Measurements from ENCODE around the gene OXSR1. TPM values are rescaled to one million over a fixed set of nuclear protein-coding genes. Genes with fewer than 3 reads are reported as not detected.

OXSR1 gene
- total RNA-seq, 1 donor from 2014 or later = 20.9 TPM

DNA sequence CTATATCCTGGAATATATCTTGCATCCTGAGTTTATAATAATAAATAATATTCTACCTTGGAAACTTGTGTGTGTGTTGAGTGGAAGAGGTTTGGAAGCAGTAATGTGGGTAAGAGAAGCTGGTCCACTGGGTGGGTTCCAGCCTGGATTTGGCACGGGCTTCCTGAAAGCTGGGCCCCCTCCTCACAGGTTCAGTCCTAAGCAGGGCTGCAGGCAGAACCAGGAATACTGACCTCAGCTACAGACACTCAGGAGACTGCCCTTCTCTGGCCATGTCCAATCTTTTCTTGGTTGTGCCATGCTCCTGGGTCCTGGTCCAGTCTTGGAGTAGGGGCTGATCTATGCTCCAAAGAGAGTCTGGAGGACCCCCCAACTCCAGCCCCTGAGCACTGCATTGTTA lies 22.4 kb upstream of the OXSR1 start:
- H3K36me3 ChIP-seq (ENCODE audit: control insufficient read depth in 3 of 3, insufficient read depth in 3 of 3, low read length in 3 of 3) = peaks cover 8 to 13% (median 10%) of the 10 kb centered on the region in 3 donors
- peaks cover 0 to 5% (median 0%) of the 10 kb centered on the region in 3 donors for H3K27me3 ChIP-seq (ENCODE audit: control insufficient read depth in 3 of 3, insufficient read depth in 3 of 3, low read length in 3 of 3)
- H3K9me3 ChIP-seq (ENCODE audit: control insufficient read depth in 3 of 3, low read length in 3 of 3) = peaks cover 0 to 2% (median 0%) of the 10 kb centered on the region in 3 donors

DNA sequence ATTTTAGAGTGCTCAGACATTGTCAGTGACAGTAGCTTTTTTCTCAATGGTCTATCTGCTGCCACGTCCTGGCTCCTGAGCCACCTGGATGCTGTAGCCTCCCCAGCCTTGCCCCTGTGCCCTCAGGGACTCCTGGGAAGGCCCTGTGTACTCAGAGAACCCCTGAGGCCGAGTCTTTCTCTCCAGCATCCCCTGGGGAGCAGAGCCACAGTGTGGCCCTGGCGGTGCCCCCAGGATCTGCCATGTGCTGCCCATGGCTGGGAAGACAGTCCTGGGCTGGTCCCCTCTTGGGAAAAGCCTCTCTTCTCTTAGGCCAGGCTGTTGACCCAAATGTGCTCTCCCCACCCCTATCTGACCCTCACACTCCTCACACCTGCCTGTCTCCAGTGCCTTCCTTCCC lies 21.8 kb upstream of the OXSR1 start:
- Histone ChIP-seq H3K4me1 (ENCODE audit: control insufficient read depth in 3 of 3, insufficient read depth in 3 of 3, low read length in 3 of 3) (peaks cover 8 to 14% (median 11%) of the 10 kb centered on the region in 3 donors), H3K4me3 (ENCODE audit: low read length in 3 of 3) (no peak overlapping the region), H3K27ac (ENCODE audit: low read depth, low read length) (no peak overlapping the region), H3K36me3 (ENCODE audit: control insufficient read depth in 3 of 3, insufficient read depth in 3 of 3, low read length in 3 of 3) (peaks cover 8 to 13% (median 10%) of the 10 kb centered on the region in 3 donors), H3K9ac (ENCODE audit: low read depth in 1 of 3, low read length in 3 of 3) (no peak overlapping the region), H3K9me3 (ENCODE audit: control insufficient read depth in 3 of 3, low read length in 3 of 3) (peaks cover 0 to 2% (median 0%) of the 10 kb centered on the region in 3 donors), H3K27me3 (ENCODE audit: control insufficient read depth in 3 of 3, insufficient read depth in 3 of 3, low read length in 3 of 3) (peaks cover 0 to 5% (median 0%) of the 10 kb centered on the region in 3 donors)

More for the DNA sequence above, 22.4 kb upstream of the OXSR1 start:
- Histone ChIP-seq H3K4me1 (ENCODE audit: control insufficient read depth in 3 of 3, insufficient read depth in 3 of 3, low read length in 3 of 3) (peaks cover 11 to 18% (median 13%) of the 10 kb centered on the region in 3 donors), H3K9ac (ENCODE audit: low read depth in 1 of 3, low read length in 3 of 3) (no peak overlapping the region), H3K27ac (ENCODE audit: low read depth, low read length) (no peak overlapping the region), H3K4me3 (ENCODE audit: low read length in 3 of 3) (no peak overlapping the region)

DNA sequence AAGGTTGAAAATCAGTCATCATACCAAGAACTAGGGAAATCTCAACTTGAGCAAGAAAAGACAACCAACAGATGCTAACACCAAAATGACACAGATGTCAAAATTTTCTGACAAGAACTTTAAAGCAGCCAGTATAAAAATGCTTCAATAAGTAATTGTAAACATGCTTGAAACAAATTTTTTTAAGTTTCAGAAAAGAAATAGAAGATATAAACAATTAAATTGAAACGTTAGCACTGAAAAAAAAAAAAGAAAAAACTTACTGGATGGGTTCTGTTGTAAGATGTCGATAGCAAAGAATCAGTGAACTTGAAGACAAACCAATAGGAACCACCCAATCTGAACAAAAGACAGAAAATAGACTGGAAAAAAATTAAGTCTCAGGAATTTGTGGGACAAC lies 18.8 kb upstream of the OXSR1 start:
- no peaks in the 10 kb centered on the region for H3K27me3 ChIP-seq (ENCODE audit: control insufficient read depth in 3 of 3, insufficient read depth in 3 of 3, low read length in 3 of 3)
- no peak overlapping the region for H3K9ac ChIP-seq (ENCODE audit: low read depth in 1 of 3, low read length in 3 of 3)
- H3K4me3 ChIP-seq (ENCODE audit: low read length in 3 of 3) = no peak overlapping the region
- H3K4me1 ChIP-seq (ENCODE audit: control insufficient read depth in 3 of 3, insufficient read depth in 3 of 3, low read length in 3 of 3) = no peaks in the 10 kb centered on the region
- H3K27ac ChIP-seq (ENCODE audit: low read depth, low read length) = no peak overlapping the region
- H3K36me3 ChIP-seq (ENCODE audit: control insufficient read depth in 3 of 3, insufficient read depth in 3 of 3, low read length in 3 of 3) = peaks cover 0 to 4% (median 0%) of the 10 kb centered on the region in 3 donors
- peaks cover 0 to 2% (median 0%) of the 10 kb centered on the region in 3 donors for H3K9me3 ChIP-seq (ENCODE audit: control insufficient read depth in 3 of 3, low read length in 3 of 3)

DNA sequence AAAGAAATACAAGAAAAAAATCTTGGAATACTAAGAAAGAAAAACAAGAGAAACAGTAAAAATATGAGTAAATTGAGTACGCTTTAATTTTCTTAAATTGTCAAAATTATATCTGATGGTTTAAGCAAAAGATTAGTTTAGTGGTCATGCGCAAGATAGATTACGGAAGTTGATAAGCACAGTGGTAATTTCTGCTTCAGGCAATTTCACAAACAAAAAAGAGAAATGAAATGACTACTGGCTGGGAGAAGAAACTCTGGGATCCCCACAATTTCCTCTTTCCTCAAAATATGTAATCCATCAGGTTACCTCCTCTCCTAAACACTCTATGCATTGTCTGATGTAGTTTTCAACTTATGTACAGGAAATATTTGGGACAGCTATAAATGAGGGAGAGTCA lies 17.9 kb upstream of the OXSR1 start:
- H3K4me3 ChIP-seq (ENCODE audit: low read length in 3 of 3) = no peak overlapping the region
- no peak overlapping the region for H3K9ac ChIP-seq (ENCODE audit: low read depth in 1 of 3, low read length in 3 of 3)
- no peaks in the 10 kb centered on the region for H3K4me1 ChIP-seq (ENCODE audit: control insufficient read depth in 3 of 3, insufficient read depth in 3 of 3, low read length in 3 of 3)
- H3K27ac ChIP-seq (ENCODE audit: low read depth, low read length) = no peak overlapping the region
- no peaks in the 10 kb centered on the region for H3K27me3 ChIP-seq (ENCODE audit: control insufficient read depth in 3 of 3, insufficient read depth in 3 of 3, low read length in 3 of 3)
- H3K9me3 ChIP-seq (ENCODE audit: control insufficient read depth in 3 of 3, low read length in 3 of 3) = peaks cover 0 to 2% (median 0%) of the 10 kb centered on the region in 3 donors
- no peaks in the 10 kb centered on the region for H3K36me3 ChIP-seq (ENCODE audit: control insufficient read depth in 3 of 3, insufficient read depth in 3 of 3, low read length in 3 of 3)

DNA sequence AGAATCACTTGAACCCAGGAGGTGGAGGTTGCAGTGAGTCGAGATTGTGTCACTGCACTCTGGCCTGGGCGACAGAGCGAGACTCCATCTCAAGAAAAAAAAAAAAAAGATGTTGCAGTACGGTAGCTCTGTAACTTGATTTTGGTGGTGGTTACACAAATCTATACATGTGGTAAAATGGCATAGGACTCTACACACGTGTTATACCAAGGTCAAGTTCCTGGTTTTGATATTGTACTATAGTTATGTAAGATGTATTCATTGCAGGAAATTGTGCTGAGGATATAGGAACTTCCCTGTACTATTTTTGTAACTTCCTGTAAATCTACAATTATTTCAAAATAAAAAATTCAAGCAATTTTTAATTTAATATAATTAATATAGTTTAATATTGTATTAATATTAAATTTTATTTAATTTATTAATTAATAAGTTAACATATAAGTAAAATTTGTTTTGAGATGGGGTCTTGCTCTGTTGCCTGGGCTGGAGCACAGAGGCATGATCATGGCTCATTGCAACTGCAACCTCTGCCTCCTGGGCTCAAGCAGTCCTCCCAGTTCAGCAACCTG lies 16.9 kb upstream of the OXSR1 start:
- Histone ChIP-seq H3K27ac (ENCODE audit: low read depth, low read length) (no peak overlapping the region), H3K9me3 (ENCODE audit: control insufficient read depth in 3 of 3, low read length in 3 of 3) (peaks cover 0 to 2% (median 0%) of the 10 kb centered on the region in 3 donors), H3K27me3 (ENCODE audit: control insufficient read depth in 3 of 3, insufficient read depth in 3 of 3, low read length in 3 of 3) (no peaks in the 10 kb centered on the region), H3K4me1 (ENCODE audit: control insufficient read depth in 3 of 3, insufficient read depth in 3 of 3, low read length in 3 of 3) (no peaks in the 10 kb centered on the region), H3K9ac (ENCODE audit: low read depth in 1 of 3, low read length in 3 of 3) (no peak overlapping the region), H3K4me3 (ENCODE audit: low read length in 3 of 3) (no peak overlapping the region), H3K36me3 (ENCODE audit: control insufficient read depth in 3 of 3, insufficient read depth in 3 of 3, low read length in 3 of 3) (no peaks in the 10 kb centered on the region)

DNA sequence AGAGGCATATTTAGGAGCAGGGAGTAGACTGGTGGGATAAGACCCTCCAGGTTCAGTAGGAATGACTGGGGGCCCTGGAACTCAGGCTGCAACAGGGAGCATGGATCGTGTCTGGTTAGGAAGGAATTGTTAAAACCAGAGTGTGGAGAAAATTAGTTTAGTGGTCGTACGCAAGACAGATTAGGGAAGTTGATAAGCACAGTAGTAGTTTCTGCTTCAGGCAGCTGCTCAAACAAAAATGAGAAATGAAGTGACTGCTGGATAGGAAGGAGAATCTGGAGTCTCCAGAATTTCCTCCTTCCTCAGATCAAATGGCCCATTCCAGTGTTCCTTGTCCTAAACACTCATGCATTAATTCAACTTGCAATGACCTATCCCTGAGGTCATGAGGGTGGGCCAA lies 15.6 kb upstream of the OXSR1 start:
- no peaks in the 10 kb centered on the region for H3K27me3 ChIP-seq (ENCODE audit: control insufficient read depth in 3 of 3, insufficient read depth in 3 of 3, low read length in 3 of 3)
- no peak overlapping the region for H3K27ac ChIP-seq (ENCODE audit: low read depth, low read length)
- H3K4me3 ChIP-seq (ENCODE audit: low read length in 3 of 3) = no peak overlapping the region
- H3K4me1 ChIP-seq (ENCODE audit: control insufficient read depth in 3 of 3, insufficient read depth in 3 of 3, low read length in 3 of 3) = no peaks in the 10 kb centered on the region
- H3K9me3 ChIP-seq (ENCODE audit: control insufficient read depth in 3 of 3, low read length in 3 of 3) = peaks cover 0 to 2% (median 0%) of the 10 kb centered on the region in 3 donors
- H3K9ac ChIP-seq (ENCODE audit: low read depth in 1 of 3, low read length in 3 of 3) = no peak overlapping the region
- H3K36me3 ChIP-seq (ENCODE audit: control insufficient read depth in 3 of 3, insufficient read depth in 3 of 3, low read length in 3 of 3) = no peaks in the 10 kb centered on the region

DNA sequence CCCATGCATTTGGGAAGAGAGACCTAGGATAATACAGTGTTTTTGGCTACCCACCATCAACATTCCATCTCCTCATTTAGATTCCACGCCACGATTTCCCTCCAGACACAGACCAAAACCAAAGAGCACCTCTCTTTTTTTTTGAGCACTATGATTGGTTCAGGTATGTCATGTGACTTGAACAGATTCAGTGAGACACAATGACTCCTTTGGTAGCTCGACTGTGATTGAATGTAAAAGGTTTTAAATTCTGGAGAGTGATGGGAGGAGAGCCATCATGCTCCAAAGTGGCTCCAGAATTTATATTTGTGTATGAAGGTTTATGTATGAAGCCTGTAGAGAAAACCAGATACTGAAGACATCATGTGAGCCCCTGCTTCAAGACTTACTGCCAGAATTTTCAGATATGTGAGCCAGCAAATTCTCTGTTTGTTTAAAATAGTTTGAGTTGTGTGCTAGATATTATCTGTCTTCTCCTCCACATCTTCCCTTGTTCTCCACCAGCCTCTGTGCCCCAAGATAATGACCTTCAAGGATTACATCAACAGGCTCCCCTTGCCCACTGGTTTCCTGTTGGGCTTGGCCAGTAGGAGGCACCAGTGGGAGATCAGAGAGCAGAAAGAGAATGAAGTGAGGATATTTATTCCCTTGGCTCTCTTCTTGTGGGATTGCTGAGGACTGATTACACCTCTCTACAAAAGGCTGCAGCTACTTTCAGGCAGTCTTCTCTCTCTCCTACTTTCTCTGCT lies 14.4 kb upstream of the OXSR1 start:
- Histone ChIP-seq H3K27ac (ENCODE audit: low read depth, low read length) (no peak overlapping the region), H3K4me1 (ENCODE audit: control insufficient read depth in 3 of 3, insufficient read depth in 3 of 3, low read length in 3 of 3) (no peaks in the 10 kb centered on the region), H3K36me3 (ENCODE audit: control insufficient read depth in 3 of 3, insufficient read depth in 3 of 3, low read length in 3 of 3) (no peaks in the 10 kb centered on the region)

DNA sequence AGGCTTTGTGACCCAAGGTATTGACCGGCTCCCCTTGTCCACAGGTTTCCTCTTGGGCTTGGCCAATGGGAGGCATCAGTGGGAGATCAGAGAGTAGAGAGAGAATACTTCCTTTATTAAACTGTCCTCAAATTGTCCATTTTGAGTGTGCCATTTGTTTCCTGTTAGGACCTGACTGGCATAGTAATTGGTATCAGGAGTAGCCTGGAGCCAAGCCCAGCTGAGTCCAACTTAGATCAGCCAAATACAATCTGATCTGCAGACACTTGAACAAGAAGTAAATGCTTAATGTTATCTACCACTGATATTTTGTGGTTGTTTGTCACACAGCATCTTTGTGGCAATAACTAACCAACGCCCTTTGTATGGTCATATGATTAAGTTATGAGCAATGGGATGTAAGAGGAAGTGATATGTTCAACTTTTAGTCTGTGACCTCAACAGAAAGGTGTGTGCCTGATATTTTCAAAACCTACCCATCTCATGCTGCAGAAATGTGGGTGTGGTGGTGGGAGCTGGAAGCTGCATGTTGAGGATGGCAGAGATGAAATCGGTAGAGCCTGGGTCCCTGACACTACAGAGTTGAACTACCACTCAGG lies 13.6 kb upstream of the OXSR1 start:
- no peak overlapping the region for H3K27ac ChIP-seq (ENCODE audit: low read depth, low read length)
- H3K4me1 ChIP-seq (ENCODE audit: control insufficient read depth in 3 of 3, insufficient read depth in 3 of 3, low read length in 3 of 3) = no peaks in the 10 kb centered on the region
- H3K27me3 ChIP-seq (ENCODE audit: control insufficient read depth in 3 of 3, insufficient read depth in 3 of 3, low read length in 3 of 3) = no peaks in the 10 kb centered on the region
- no peaks in the 10 kb centered on the region for H3K9me3 ChIP-seq (ENCODE audit: control insufficient read depth in 3 of 3, low read length in 3 of 3)
- no peaks in the 10 kb centered on the region for H3K36me3 ChIP-seq (ENCODE audit: control insufficient read depth in 3 of 3, insufficient read depth in 3 of 3, low read length in 3 of 3)
- H3K4me3 ChIP-seq (ENCODE audit: low read length in 3 of 3) = no peak overlapping the region
- H3K9ac ChIP-seq (ENCODE audit: low read depth in 1 of 3, low read length in 3 of 3) = no peak overlapping the region

More for the DNA sequence above, 14.4 kb upstream of the OXSR1 start:
- no peaks in the 10 kb centered on the region for H3K27me3 ChIP-seq (ENCODE audit: control insufficient read depth in 3 of 3, insufficient read depth in 3 of 3, low read length in 3 of 3)
- H3K9me3 ChIP-seq (ENCODE audit: control insufficient read depth in 3 of 3, low read length in 3 of 3) = peaks cover 0 to 2% (median 0%) of the 10 kb centered on the region in 3 donors
- no peak overlapping the region for H3K9ac ChIP-seq (ENCODE audit: low read depth in 1 of 3, low read length in 3 of 3)
- H3K4me3 ChIP-seq (ENCODE audit: low read length in 3 of 3) = no peak overlapping the region

DNA sequence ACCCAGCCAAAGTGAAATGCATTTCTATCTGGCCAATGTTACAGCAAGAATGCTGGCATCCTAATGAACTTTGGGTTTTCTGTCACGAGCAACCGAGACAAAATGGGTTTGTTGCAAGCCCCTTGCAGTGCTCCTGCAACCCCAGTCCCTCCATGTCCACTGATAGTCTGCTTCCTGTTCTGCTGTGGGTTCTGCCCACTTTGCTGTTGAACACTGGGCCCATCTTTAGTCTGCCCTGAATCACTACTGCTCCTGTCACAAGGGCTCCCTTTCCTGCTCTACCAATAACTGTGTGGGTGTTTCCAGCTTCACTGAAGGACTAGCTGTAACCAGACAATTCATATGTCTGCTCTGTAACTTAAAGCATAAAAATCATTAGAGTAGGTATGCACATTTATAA lies 12.7 kb upstream of the OXSR1 start:
- no peaks in the 10 kb centered on the region for H3K9me3 ChIP-seq (ENCODE audit: control insufficient read depth in 3 of 3, low read length in 3 of 3)
- H3K36me3 ChIP-seq (ENCODE audit: control insufficient read depth in 3 of 3, insufficient read depth in 3 of 3, low read length in 3 of 3) = no peaks in the 10 kb centered on the region
- H3K27ac ChIP-seq (ENCODE audit: low read depth, low read length) = no peak overlapping the region
- H3K4me3 ChIP-seq (ENCODE audit: low read length in 3 of 3) = no peak overlapping the region
- no peaks in the 10 kb centered on the region for H3K4me1 ChIP-seq (ENCODE audit: control insufficient read depth in 3 of 3, insufficient read depth in 3 of 3, low read length in 3 of 3)
- no peaks in the 10 kb centered on the region for H3K27me3 ChIP-seq (ENCODE audit: control insufficient read depth in 3 of 3, insufficient read depth in 3 of 3, low read length in 3 of 3)
- H3K9ac ChIP-seq (ENCODE audit: low read depth in 1 of 3, low read length in 3 of 3) = no peak overlapping the region

DNA sequence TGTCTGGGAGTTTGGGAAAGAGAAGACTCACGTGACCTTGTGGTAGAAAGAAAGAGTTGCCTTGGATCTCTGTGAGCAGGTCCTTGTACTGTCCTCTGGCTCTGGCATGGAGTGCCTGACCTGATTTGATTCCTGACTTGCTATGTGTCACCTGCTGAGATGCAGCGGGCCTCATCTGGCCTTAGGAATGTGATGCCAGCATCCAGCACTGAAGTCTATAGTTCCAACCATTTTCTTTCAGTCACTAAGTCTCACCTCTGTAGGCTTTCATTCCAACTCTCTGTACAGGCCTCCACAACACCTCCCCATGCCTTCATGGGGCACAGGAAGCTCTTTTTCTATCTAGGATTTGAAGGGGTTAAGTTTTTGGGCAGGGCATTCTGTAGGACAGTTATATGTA lies 12.1 kb upstream of the OXSR1 start:
- no peaks in the 10 kb centered on the region for H3K9me3 ChIP-seq (ENCODE audit: control insufficient read depth in 3 of 3, low read length in 3 of 3)
- H3K4me1 ChIP-seq (ENCODE audit: control insufficient read depth in 3 of 3, insufficient read depth in 3 of 3, low read length in 3 of 3) = no peaks in the 10 kb centered on the region
- H3K9ac ChIP-seq (ENCODE audit: low read depth in 1 of 3, low read length in 3 of 3) = no peak overlapping the region
- no peaks in the 10 kb centered on the region for H3K36me3 ChIP-seq (ENCODE audit: control insufficient read depth in 3 of 3, insufficient read depth in 3 of 3, low read length in 3 of 3)
- H3K27ac ChIP-seq (ENCODE audit: low read depth, low read length) = no peak overlapping the region
- no peak overlapping the region for H3K4me3 ChIP-seq (ENCODE audit: low read length in 3 of 3)
- no peaks in the 10 kb centered on the region for H3K27me3 ChIP-seq (ENCODE audit: control insufficient read depth in 3 of 3, insufficient read depth in 3 of 3, low read length in 3 of 3)
